ENCODE data around the gene LIFR.

The LIFR gene

DNA sequence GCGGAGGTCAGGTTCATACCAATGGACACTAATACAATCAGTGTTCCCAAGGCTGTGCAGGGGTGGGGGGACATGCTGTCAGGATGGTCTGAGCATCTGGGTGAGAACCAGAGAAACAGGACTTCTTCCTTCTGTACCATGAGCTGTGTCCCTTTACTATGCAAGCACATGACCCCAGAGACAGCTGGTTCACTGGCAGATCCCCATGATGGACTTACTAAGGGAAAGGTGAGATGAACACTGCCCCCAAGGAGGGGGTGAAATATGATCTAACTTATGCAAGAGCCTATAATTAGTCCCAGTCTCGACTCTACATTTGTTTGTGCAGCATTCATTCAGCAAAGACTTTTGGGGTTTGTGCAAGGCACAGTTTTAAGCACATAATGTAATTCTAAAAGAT lies 91.4 kb downstream of the LIFR start:
- DNase-seq, result no peak

DNA sequence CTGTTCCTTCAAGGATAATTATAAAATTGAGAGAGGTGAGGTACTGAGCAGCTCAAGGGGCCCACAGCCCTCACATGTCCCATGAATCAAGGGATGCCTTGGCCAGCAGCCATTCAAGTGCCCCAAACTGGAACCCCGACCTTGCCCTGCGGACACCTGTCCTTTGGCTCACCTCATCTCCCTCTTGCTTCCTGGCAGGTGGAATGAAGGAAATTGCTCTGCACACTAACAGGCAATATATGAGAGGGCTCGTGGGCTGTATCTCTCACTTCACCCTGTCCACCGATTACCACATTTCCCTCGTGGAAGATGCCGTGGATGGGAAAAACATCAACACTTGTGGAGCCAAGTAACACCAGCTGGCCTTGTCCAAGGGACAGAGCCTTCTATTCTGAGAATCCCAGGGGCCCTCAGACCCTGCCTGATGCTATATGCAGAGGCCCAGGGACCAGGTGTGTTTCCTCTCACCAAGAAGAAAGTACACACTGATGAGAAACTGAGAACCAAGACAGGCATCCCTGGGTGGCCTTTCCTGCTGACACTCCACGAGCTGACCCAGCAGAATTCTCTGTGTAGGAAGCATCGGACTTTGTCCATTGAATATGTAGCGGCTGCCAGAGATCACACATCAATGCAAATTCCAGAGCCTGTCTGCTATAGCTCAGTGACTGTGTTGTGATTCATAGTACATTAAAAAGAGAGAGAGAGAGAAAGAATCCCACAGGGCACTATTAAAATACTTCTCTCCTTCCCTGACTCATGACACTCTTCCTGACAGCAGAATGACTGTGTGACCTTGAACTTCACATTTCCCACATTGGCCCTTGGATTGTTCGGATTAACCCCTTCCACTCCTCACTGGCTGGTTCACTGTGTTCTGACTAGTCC lies 92.6 kb downstream of the LIFR start:
- DNase-seq, result no peak

DNA sequence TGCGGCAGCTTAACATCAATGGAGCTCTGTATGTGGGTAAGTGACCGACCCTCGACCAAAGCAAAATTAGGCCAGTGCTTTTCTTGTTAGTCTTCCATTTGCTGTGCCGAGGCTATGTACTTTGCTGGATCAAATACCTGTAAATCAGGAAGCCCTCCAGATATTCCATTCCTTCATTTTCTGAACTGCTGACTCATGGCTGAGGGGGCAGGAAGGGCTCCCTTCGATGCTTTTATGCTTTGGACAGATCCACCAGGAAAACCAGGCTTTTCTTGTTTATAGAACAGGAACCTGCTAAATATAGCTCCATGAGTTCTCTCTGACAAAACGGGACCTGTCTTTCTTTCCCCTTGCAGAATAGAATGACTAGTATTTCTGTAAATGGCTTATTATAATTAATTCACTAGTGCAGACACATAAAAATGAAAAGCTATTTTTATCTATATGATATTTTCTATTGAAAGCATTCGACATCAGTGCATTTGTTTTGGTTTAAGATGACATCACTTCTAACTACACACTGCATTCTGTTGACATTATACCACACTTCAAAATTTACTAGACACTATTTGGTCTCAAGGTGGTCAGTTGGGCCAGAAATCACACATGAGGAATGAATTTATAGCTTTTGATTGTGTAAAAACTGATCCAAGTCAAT lies 93.3 kb downstream of the LIFR start:
- no peak for DNase-seq

DNA sequence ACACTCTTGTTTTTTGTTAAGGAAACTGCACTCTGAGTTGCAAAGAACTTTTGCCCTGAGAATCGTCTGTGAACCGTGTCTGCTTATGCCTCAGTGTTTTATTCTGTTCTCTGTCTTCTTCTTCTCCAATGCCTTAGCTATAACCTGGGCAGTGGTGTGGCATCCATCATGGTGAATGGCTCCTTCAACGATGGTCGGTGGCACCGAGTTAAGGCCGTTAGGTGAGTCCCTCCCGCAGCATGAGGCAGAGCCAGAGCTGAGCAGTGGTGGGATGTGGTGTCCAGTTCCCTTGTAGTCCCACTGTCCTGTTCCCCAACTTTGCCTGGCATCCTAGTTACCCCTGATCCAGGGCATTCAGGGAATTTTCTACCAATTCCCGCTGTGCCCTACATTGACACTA lies 98.3 kb downstream of the LIFR start:
- no peak for DNase-seq

DNA sequence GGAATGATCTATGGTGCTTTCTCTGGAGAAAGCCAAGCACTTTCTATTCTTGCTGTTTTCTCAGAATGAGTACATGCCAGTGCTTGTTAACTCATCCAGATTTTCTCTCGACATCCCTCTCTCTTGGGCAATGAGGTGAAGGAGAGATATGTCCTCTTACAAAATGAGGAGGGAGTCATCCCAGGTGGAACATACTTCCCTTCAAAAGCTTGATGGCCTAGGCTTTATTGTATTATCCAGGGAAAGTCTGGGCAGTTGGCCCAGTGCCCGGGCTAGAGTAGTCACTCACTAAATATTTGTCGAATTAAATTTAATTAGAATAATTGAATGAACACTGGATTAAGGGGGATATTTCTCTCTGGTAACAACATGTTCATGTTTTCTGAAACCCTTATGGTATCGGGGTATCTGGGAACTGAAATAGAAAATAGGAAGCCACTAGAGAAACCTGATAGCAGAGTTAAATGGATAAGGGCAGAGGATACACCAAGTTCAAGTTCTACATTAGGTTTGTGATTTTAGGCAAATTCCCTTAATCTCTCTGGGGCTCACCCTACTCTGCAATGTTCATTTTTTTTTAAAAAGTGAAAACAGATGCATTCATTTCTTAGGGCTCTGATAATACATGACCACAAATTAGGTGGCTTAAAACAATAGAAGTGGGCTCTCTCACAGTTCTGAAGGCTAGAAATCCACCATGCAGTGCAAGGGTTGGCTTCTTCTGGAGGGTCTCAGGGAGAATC lies 99.6 kb downstream of the LIFR start:
- no peak for DNase-seq

DNA sequence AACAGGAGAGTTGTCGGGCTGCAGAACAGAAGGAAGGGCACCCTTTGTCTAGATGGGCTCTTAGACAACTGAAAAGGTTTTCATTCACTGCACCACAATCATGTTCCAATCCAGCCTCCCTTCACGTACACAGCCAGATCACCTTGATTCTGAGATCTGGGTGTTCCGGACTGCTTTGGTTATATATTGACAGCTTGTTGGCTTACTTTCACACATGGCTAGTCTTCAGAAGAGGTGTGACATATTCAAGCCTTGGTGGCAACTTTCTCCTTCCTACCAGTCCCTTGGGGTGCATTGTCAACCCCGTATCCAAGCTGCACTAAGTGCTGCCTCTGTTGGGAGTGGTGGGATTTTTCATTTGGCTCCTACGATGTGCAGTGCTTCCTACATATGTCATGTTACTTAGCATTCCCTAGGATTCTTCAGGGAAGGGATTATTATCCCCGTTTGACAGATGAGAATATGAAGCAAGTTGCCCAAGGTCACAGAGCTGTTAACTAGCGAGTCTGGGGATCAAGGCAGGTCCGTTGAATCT lies 100.6 kb downstream of the LIFR start:
- DNase-seq, result no peak

DNA sequence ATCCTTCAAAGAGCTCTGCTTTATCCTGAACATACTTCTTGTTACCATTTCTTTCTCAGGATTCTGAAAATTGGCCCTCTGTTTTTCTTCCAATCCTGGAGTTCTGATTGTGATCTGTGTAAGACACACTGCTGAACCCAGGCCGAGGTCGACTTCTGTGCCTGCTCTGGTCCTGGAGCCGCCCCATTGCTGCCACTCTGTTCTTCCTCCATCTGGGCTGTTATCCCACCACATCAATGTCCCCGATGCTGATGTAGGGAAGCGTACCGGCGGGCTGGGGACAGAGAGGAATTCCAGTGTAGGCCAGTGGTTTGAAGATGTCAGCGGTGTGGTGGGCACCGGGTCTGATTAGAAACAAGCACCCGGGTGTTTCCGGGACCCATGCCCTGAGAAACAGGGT lies 102.5 kb downstream of the LIFR start:
- no peak for DNase-seq

DNA sequence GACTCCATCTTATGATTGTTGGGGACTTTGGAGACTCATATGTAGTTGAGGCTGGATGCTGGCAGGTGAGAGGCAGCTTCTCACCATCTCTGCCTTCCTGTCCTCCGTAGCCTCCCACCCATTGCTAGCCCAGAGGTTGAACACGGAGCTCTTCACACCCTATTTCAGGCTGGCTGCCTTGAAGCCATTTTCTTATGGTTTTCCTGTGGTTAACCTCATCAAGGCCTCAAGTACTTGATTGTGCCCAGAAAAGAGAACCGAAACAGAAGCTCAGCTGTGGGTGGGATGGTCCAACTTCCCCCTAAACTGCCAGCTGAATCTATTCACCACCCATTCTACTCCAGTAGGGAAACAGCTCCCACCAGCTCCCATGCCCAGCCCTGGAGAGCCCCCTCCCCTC lies 102.9 kb downstream of the LIFR start:
- peak; percentile 19 for DNase-seq

DNA sequence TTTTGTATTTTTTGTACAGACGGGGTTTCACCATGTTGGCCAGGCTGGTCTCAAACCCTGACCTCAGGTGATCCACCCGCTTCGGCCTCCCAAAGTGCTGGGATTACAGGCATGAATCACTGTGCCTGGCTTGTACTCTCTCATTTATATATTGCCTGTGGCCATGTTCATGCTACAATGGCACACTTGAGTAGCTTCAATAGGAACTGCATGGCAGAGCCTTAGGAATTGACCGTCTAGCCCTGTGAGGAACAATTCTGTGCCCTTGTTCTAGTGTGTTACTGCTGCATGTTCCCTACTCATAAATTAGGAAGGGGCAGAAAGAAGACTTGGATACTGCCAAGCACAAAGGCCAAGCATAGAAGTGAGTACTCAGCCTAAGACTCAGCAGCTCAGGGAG lies 104.2 kb downstream of the LIFR start:
- DNase-seq, result no peak

DNA sequence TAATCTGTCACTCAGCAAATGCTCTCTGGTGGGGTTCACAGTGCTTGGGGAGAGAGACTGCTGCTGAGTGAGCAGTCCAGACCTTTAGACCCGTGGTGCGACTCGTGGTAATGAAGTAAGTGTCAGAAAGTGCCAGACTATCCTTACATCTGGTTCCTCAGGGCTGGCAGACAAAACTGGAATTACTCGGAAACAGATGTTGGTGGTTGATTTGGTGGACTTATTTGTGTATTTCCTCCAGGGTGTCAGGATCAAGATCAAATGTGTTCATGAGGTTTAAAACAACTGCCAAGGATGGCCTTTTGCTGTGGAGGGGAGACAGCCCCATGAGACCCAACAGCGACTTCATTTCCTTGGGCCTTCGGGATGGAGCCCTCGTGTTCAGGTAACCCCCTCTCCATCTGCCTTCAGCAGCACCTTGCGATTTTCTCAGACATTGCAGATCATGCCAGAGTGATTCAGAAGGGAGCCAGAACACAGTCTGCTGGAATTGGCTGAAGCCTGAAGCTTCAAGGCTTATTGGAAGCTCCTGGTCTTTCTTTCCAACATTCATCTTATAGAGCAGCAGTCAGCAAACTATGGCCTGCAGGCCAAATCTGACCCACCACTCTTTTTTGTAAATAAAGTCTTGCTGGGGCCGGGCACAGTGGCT lies 105.2 kb downstream of the LIFR start:
- DNase-seq, result no peak

DNA sequence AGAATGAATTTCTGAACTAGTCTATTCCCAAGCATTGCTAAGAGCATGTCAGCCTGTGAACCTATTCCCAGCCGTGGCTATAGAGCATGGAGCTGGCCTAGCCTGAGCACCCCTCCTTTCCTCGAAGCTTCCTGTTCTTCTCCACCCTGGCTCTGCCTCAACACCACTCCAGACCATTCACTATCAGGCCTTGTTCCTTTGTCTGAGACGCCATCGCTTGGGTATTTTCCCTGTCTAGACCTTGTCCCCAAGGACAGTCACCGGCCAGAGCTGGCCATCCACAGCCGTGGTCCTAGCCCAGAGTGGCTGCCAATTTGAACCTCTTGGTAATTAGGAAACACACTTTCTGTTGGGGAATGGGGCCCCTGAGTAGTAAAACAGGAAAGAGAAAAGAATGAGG lies 105.8 kb downstream of the LIFR start:
- no peak for DNase-seq

DNA sequence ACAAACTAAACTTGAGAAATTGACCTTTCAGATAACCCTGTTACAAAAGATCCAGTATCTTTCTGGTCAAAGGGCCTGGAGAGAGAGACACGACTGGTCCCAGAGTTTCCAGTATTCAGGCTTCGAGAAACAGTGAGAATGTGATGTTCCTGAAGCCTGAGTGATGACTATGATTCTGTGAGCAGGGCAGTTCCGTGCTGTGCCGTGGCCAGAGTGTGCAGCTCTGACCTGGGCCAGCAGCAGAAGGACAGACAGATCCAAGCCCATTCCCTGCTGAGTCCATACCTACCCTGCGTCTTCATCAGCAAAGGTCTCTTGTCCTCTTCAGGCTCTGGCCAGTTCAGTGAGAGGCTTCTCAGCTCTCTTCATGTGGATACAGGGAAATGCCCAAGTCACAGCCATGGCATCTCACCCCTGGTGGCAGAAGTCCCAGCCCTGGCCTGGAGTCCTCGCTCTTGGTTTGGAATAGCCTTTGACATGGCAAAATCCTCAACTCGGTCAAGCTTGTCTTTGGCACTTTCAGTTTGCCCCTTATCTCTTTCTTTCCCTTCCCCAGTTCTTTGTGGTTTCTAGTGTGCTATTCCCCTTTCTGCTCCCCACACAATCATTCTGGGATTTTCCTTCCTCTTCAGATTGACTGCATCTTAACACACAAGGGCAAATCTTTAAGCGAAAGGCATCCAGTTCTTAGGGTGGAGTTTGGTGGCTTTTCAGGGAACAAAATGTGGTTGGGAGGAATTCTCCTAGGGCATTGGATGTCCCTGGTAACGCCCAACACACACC lies 107.7 kb downstream of the LIFR start:
- DNase-seq, result no peak

DNA sequence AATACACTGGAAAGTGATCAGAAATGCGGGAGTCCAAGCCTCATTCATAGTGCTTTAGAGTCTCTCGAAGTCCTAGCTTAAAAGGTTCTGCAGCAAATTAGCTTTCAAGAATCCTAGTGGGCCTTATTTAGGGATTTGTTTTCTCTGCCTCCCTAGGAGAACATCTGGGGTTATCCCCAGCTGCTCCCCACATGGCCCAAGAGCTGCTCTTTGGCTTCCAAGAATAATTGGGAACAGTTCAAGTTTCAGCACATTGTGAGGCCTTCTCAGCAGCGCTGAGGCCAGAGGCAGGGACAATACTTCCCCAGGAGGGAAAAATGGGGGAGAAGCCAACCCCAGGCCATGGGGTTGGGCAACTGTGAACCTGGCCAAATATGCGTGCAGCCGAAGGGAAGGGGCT lies 108.7 kb downstream of the LIFR start:
- DNase-seq, result no peak

DNA sequence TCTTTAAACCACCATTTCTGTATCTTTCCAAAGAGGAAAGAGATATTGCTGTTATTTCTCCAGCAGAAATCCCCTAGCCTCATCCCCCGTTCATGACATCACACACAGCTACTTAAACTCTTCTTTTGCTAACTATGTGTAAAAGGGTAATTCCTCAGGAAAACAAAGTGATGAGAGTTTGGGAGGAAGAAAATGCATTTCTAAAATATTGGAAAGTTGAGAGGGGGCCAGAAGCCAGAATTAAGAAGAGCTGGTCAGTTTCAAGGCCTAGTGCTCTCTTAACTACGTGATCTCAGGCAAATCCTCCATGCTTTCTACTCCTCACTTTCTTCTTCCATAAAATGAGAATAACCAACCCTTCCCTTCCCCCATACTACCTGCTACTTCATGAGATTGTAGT lies 109.4 kb downstream of the LIFR start:
- no peak for DNase-seq

DNA sequence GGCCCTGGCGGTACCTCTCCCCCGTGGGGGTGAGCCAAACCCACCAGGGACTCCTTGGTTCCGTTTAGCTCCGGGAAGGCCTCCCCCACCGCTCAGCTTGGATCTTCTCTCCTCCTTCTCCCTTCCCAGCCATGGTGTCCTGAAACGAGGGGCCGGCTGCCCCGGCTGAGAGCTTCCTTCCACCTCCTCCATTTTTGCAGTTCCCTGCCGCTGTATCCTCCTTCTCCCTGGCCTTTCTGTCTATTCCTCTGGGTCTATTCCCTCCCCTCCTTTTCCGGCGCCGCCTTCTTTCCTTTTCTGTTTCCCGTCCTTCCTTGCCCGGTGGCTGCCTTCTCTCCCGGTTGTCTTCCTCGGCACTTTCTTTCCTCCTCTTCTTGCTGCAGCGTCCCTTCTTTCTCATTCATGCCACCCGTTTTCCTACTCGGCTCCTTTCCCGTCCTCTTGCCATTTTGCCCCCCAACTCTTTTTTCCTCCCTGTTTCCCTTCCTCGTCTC lies 110.4 kb downstream of the LIFR start:
- DNase-seq, result no peak

DNA sequence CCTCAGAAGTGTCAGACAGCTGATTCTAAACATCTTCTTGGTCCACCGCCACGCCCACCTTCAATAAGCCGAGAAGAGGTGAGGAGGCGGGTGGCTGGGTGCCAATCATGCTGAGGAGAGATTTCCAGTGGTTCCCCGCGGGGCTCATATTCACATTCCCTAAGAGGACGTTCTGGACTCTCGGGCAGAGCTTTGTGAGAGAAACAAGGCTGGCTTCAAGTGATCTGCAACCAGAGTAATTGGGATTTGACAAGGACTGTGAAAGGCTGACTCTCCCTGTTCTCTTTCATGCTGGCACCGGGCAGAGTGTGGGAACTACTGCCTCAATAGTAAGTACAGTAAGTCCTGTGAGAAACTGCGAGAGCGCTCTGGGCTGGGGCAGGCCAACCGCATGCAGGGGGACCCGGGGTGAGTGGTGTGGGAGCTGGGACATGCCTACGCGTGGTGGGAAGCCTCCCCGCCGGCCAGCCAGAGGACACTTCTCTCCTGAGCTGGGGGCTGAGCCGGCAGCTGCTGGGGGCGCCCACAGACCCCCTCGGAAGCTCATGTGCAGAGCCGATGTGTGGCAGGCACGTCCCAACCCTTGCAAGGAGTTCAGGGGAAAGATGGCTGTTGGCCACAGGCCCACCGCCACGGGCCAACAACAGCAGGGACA lies 110.9 kb downstream of the LIFR start:
- no peak for DNase-seq

DNA sequence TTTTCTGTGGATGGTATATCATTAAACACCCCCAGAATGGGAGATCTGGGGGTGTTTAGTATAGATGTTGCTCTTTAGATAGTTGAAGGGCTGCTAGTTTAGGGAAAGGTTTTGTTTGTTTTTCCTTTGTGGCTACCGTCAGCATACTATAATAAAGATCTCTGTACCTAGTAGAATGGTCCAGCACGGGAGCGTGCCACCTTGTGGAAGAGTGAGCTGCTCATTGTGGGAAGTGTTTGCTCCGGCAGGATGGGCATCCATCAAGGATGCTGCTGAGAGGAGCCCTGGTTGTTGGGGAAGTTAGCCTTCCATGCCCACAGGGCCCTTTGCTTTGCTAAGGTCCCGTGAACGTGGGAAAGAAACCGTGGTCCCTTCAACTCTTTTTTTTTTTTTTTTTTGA lies 113.1 kb downstream of the LIFR start:
- no peak for DNase-seq

DNA sequence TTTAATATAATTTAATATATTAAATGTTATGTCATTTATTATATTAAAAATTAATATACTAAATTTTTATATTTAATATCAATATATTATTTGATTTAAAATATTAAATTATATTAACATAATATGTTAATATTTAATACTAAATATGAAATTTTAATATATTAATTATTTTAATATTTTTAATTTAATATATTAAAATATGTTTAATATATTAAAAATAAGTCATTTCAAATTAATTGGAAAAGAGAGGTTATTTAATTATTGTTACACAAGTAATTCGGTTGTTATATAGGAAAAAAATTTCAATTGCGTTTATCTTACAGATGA lies 114.2 kb downstream of the LIFR start:
- DNase-seq, result no peak

DNA sequence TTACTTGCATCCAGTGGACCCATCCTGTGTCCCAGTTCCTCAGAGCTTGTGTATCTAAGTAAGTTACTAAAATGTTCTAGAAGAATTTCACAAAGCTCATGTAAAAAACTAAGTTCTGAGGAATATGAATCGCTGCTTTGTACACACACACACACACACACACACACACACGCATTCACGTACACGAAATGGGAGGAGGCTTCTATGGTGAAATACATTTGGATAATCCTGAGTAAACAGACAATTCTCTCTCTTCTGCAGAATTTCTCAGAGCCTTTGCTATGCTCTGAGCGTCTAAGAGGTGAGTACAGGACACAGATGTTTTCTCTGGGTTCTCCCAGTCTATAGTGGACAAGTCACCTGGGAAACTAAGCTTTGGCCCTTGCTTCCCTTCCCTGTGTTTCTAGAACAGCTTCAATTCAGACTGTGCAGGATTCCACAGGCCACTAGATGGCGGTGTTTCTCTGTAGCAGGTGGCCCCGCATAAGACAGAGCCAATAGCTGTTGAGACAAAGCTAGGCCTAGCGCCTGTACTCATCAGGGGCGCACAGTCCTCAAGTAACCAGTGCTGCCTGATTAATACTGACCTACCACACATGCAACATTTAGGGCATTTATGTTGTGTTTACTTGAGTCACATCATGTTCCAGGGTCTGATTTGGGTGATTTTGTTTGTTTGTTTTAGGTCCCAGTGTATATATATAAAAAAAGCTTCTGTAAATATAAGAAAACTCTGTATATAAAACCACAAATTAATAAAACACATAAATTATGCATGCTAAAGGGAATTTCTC lies 114.8 kb downstream of the LIFR start:
- DNase-seq, result peak; percentile 65

DNA sequence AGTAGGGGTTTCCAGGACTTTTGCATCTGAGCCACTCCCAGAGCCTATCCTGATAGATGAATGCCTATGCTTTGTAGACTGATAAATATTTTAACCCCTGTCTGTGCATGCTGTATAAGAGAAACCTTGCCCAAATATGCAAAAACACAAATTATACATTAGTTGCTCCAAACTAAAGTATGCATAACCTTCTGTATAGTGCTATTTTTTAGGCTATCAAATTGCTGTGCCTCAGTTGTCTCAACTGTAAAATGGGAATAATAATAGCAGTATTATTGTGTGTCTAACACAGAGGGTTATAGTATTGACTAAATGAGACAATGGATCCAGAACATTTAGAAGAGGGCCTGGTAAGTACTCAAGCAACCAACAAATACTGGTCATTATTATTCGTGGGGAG lies 117.7 kb downstream of the LIFR start:
- no peak for DNase-seq
